Measurements from ENCODE around the gene CHCHD2. TPM values are rescaled to one million over a fixed set of nuclear protein-coding genes. Genes with fewer than 3 reads are reported as not detected.

Gene CHCHD2
- total and polyA plus RNA-seq, 2 experiments from 2014 or later, result 0.94 TPM; not detected in 1

DNA sequence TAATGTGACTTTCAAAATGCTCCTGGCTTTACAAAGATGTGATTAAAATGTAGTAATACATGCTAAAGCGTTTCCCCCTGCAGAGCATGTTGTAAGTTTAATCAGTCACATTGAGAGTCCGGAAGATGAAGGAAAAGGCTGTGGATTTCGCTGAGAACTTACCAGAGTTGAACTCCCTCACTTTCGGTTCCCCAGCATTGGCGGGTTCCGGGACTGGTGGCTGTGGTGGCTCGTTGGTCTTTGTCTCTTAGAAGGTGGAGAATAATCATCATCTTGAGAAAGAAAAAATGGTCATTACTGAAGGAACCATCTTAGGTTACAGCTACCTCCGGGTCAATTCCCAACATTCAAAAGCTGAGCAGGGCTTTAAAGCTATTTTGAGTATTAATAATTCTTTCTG, 19.6 kb upstream of the CHCHD2 start:
- H3K4me1 Mint-ChIP-seq, result no peaks in the 10 kb centered on the region
- H3K4me3 Mint-ChIP-seq, result no peak overlapping the region
- Histone ChIP-seq H3K4me1 (ENCODE audit: insufficient read depth) (no peaks in the 10 kb centered on the region), H3K79me2 (replicated peaks; ENCODE audit: insufficient read depth) (no peaks in the 10 kb centered on the region), H3K27me3 (ENCODE audit: insufficient read depth) (no peaks in the 10 kb centered on the region), H3K27ac (ENCODE audit: low read depth) (no peak overlapping the region), H2AFZ (no peak overlapping the region), H3K4me2 (no peak overlapping the region), H3K9me2 (ENCODE audit: insufficient read depth) (no peaks in the 10 kb centered on the region), H4K20me1 (replicated peaks; ENCODE audit: insufficient read depth) (no peaks in the 10 kb centered on the region), H3K4me3 (no peak overlapping the region), H3K36me3 (ENCODE audit: insufficient read depth) (no peaks in the 10 kb centered on the region), H3F3A (replicated peaks; ENCODE audit: low read depth) (no peaks in the 10 kb centered on the region)
- H3K27ac Mint-ChIP-seq, result no peak overlapping the region
- ATAC-seq (no peak), DNase-seq (ENCODE audit: low spot score) (no peak)
- peaks cover 20% of the 10 kb centered on the region for H3K36me3 Mint-ChIP-seq (ENCODE audit: low read depth)
- H3K9me3 Mint-ChIP-seq, result peaks cover 96% of the 10 kb centered on the region
- no peak for TF ChIP-seq STAT1 (IDR thresholded peaks at IDR 0.05; ENCODE audit: unreplicated experiment)
- TF ChIP-seq, protein P1, sequence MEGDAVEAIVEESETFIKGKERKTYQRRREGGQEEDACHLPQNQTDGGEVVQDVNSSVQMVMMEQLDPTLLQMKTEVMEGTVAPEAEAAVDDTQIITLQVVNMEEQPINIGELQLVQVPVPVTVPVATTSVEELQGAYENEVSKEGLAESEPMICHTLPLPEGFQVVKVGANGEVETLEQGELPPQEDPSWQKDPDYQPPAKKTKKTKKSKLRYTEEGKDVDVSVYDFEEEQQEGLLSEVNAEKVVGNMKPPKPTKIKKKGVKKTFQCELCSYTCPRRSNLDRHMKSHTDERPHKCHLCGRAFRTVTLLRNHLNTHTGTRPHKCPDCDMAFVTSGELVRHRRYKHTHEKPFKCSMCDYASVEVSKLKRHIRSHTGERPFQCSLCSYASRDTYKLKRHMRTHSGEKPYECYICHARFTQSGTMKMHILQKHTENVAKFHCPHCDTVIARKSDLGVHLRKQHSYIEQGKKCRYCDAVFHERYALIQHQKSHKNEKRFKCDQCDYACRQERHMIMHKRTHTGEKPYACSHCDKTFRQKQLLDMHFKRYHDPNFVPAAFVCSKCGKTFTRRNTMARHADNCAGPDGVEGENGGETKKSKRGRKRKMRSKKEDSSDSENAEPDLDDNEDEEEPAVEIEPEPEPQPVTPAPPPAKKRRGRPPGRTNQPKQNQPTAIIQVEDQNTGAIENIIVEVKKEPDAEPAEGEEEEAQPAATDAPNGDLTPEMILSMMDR (conservative IDR thresholded peaks at IDR 0.05; ENCODE audit: low read depth in 2 of 2), result no peak
- TF ChIP-seq EZH2phosphoT487 (IDR thresholded peaks at IDR 0.05; ENCODE audit: unreplicated experiment), result no peak
- no peak for TF ChIP-seq NANOG (IDR thresholded peaks at IDR 0.05; ENCODE audit: borderline replicate concordance)
- no peak for TF ChIP-seq POLR2AphosphoS5 (IDR thresholded peaks at IDR 0.05; ENCODE audit: low read depth)
- H3K27me3 Mint-ChIP-seq (ENCODE audit: insufficient read depth, low read depth, poor library complexity), result peaks cover 7% of the 10 kb centered on the region

DNA sequence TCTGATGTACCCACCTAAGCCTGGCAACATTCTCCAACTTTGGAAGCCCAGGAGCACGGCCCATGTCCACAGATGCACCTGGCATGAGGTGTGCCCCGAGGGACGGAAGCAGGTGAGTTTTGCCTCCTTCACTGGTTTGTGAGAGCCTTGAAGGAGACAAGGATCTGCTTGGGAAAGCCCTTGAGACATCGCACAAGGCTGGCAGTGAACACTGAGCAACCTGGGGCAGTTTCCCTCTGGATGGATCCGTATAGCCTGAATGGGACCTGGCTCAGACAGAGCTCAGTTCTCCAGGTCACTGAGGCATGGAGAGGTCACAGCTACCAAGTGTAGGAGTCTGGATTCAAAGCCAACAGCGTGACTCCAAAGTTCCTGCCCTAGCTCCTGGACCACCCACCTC, 18.7 kb upstream of the CHCHD2 start:
- DNase-seq (ENCODE audit: low spot score) (no peak), ATAC-seq (no peak)
- Histone ChIP-seq H2AFZ (no peak overlapping the region), H3K27me3 (ENCODE audit: insufficient read depth) (no peaks in the 10 kb centered on the region), H3K4me3 (no peak overlapping the region), H3K36me3 (ENCODE audit: insufficient read depth) (no peaks in the 10 kb centered on the region), H3K4me2 (no peak overlapping the region), H4K20me1 (replicated peaks; ENCODE audit: insufficient read depth) (no peaks in the 10 kb centered on the region), H3K9me2 (ENCODE audit: insufficient read depth) (no peaks in the 10 kb centered on the region), H3K79me2 (replicated peaks; ENCODE audit: insufficient read depth) (no peaks in the 10 kb centered on the region), H3K4me1 (ENCODE audit: insufficient read depth) (no peaks in the 10 kb centered on the region), H3K27ac (ENCODE audit: low read depth) (no peak overlapping the region), H3F3A (replicated peaks; ENCODE audit: low read depth) (no peaks in the 10 kb centered on the region)
- no peak overlapping the region for H3K4me3 Mint-ChIP-seq
- H3K36me3 Mint-ChIP-seq (ENCODE audit: low read depth), result peaks cover 23% of the 10 kb centered on the region
- TF ChIP-seq ZNF114 (CRISPR knock-in tag; IDR thresholded peaks at IDR 0.05) (no peak), ZNF331 (CRISPR knock-in tag; IDR thresholded peaks at IDR 0.05; ENCODE audit: low read depth) (no peak), POLR2AphosphoS5 (IDR thresholded peaks at IDR 0.05; ENCODE audit: low read depth) (no peak)
- TF ChIP-seq, protein P2, sequence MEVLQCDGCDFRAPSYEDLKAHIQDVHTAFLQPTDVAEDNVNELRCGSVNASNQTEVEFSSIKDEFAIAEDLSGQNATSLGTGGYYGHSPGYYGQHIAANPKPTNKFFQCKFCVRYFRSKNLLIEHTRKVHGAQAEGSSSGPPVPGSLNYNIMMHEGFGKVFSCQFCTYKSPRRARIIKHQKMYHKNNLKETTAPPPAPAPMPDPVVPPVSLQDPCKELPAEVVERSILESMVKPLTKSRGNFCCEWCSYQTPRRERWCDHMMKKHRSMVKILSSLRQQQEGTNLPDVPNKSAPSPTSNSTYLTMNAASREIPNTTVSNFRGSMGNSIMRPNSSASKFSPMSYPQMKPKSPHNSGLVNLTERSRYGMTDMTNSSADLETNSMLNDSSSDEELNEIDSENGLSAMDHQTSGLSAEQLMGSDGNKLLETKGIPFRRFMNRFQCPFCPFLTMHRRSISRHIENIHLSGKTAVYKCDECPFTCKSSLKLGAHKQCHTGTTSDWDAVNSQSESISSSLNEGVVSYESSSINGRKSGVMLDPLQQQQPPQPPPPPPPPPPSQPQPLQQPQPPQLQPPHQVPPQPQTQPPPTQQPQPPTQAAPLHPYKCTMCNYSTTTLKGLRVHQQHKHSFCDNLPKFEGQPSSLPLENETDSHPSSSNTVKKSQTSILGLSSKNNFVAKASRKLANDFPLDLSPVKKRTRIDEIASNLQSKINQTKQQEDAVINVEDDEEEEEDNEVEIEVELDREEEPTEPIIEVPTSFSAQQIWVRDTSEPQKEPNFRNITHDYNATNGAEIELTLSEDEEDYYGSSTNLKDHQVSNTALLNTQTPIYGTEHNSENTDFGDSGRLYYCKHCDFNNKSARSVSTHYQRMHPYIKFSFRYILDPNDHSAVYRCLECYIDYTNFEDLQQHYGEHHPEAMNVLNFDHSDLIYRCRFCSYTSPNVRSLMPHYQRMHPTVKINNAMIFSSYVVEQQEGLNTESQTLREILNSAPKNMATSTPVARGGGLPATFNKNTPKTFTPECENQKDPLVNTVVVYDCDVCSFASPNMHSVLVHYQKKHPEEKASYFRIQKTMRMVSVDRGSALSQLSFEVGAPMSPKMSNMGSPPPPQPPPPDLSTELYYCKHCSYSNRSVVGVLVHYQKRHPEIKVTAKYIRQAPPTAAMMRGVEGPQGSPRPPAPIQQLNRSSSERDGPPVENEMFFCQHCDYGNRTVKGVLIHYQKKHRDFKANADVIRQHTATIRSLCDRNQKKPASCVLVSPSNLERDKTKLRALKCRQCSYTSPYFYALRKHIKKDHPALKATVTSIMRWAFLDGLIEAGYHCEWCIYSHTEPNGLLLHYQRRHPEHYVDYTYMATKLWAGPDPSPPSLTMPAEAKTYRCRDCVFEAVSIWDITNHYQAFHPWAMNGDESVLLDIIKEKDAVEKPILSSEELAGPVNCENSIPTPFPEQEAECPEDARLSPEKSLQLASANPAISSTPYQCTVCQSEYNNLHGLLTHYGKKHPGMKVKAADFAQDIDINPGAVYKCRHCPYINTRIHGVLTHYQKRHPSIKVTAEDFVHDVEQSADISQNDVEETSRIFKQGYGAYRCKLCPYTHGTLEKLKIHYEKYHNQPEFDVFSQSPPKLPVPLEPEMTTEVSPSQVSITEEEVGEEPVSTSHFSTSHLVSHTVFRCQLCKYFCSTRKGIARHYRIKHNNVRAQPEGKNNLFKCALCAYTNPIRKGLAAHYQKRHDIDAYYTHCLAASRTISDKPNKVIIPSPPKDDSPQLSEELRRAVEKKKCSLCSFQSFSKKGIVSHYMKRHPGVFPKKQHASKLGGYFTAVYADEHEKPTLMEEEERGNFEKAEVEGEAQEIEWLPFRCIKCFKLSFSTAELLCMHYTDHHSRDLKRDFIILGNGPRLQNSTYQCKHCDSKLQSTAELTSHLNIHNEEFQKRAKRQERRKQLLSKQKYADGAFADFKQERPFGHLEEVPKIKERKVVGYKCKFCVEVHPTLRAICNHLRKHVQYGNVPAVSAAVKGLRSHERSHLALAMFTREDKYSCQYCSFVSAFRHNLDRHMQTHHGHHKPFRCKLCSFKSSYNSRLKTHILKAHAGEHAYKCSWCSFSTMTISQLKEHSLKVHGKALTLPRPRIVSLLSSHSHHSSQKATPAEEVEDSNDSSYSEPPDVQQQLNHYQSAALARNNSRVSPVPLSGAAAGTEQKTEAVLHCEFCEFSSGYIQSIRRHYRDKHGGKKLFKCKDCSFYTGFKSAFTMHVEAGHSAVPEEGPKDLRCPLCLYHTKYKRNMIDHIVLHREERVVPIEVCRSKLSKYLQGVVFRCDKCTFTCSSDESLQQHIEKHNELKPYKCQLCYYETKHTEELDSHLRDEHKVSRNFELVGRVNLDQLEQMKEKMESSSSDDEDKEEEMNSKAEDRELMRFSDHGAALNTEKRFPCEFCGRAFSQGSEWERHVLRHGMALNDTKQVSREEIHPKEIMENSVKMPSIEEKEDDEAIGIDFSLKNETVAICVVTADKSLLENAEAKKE (CRISPR knock-in tag; IDR thresholded peaks at IDR 0.05), result no peak
- TF ChIP-seq, protein P3, sequence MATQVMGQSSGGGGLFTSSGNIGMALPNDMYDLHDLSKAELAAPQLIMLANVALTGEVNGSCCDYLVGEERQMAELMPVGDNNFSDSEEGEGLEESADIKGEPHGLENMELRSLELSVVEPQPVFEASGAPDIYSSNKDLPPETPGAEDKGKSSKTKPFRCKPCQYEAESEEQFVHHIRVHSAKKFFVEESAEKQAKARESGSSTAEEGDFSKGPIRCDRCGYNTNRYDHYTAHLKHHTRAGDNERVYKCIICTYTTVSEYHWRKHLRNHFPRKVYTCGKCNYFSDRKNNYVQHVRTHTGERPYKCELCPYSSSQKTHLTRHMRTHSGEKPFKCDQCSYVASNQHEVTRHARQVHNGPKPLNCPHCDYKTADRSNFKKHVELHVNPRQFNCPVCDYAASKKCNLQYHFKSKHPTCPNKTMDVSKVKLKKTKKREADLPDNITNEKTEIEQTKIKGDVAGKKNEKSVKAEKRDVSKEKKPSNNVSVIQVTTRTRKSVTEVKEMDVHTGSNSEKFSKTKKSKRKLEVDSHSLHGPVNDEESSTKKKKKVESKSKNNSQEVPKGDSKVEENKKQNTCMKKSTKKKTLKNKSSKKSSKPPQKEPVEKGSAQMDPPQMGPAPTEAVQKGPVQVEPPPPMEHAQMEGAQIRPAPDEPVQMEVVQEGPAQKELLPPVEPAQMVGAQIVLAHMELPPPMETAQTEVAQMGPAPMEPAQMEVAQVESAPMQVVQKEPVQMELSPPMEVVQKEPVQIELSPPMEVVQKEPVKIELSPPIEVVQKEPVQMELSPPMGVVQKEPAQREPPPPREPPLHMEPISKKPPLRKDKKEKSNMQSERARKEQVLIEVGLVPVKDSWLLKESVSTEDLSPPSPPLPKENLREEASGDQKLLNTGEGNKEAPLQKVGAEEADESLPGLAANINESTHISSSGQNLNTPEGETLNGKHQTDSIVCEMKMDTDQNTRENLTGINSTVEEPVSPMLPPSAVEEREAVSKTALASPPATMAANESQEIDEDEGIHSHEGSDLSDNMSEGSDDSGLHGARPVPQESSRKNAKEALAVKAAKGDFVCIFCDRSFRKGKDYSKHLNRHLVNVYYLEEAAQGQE (IDR thresholded peaks at IDR 0.05; ENCODE audit: unreplicated experiment), result no peak
- H3K4me1 Mint-ChIP-seq, result no peaks in the 10 kb centered on the region
- peaks cover 7% of the 10 kb centered on the region for H3K27me3 Mint-ChIP-seq (ENCODE audit: insufficient read depth, low read depth, poor library complexity)
- H3K9me3 Mint-ChIP-seq, result peaks cover 96% of the 10 kb centered on the region
- H3K27ac Mint-ChIP-seq, result no peak overlapping the region
